ENCODE measurements around the gene LRMDA. TPM values are rescaled to one million over a fixed set of nuclear protein-coding genes. Genes with fewer than 3 reads are reported as not detected.
A peak's percentile ranks its signal among the peaks of the same experiment; 100 is the strongest.

The LRMDA gene
- total and polyA plus RNA-seq, 2 of the 4 experiments (the other 2 are of a cell fraction) = 0.07 TPM; not detected in 1

GRCh38 chr10:75398692-75399460 lies 32.5 kb upstream of the LRMDA start:
- Histone ChIP-seq H3K56ac (ENCODE audit: extremely low read depth, insufficient read depth, low read length) (peak overlapping the region; percentile 91), H3K18ac (ENCODE audit: low read depth, low read length) (peak overlapping the region; percentile 82), H4K20me1 (ENCODE audit: insufficient read depth, low read length) (peaks cover 16% of the 10 kb centered on the region; the same call in 1 of the 2 replicates), H3K27ac (ENCODE audit: insufficient read depth, low read length) (peak overlapping the region; percentile 100), H2BK5ac (ENCODE audit: low read depth, low read length, poor library complexity, severe bottlenecking) (peak overlapping the region; percentile 83), H2AFZ (replicated peaks; ENCODE audit: low read length, poor library complexity) (peak overlapping the region; percentile 73), H4K91ac (ENCODE audit: insufficient read depth, low read depth, low read length) (peak overlapping the region; percentile 60; the same call in 1 of the 2 replicates), H3K4me1 (ENCODE audit: control insufficient read depth, insufficient read depth, low read length) (peaks cover 13% of the 10 kb centered on the region; the same call in 1 of the 2 replicates), H3K14ac (replicated peaks; ENCODE audit: low read depth, low read length) (peak overlapping the region; percentile 89), H3K9ac (ENCODE audit: low read depth, low read length) (peak overlapping the region; percentile 99), H3K27me3 (ENCODE audit: control insufficient read depth, insufficient read depth, low read length) (no peaks in the 10 kb centered on the region), H3K4me3 (ENCODE audit: insufficient read depth, low read depth, low read length) (peak overlapping the region; percentile 99), H2AK9ac (replicated peaks; ENCODE audit: low read depth, low read length, poor library complexity) (peak overlapping the region; percentile 88), H3K36me3 (ENCODE audit: control insufficient read depth, insufficient read depth, low read length) (peaks cover 33% of the 10 kb centered on the region), H2AK5ac (ENCODE audit: low read depth, low read length) (peak overlapping the region; percentile 59; the same call in 1 of the 2 replicates), H3K79me1 (ENCODE audit: low read depth in 1 of 2, low read length in 2 of 2) (peaks cover 3 to 21% of the 10 kb centered on the region in 2 experiments; a peak in 3 of 4 replicates), H2BK20ac (ENCODE audit: low read depth, low read length) (no peak overlapping the region; the same call in 1 of the 2 replicates), H2BK120ac (ENCODE audit: low read depth, low read length) (peak overlapping the region; percentile 61), H3K4me2 (ENCODE audit: low read depth, low read length) (peak overlapping the region; percentile 89), H3K9me3 (ENCODE audit: control insufficient read depth, insufficient read depth, low read length) (no peaks in the 10 kb centered on the region), H3K9me1 (ENCODE audit: insufficient read depth, low read length) (peaks cover 5% of the 10 kb centered on the region; the same call in 1 of the 2 replicates), H2BK15ac (ENCODE audit: low read depth, low read length) (no peak overlapping the region), H3K4ac (ENCODE audit: low read depth, low read length) (peak overlapping the region; percentile 75), H4K5ac (ENCODE audit: low read depth, low read length) (no peak overlapping the region; the same call in 1 of the 2 replicates), H3K23ac (ENCODE audit: low read depth, low read length) (peak overlapping the region; percentile 90), H4K8ac (ENCODE audit: low read depth in 2 of 2, low read length in 2 of 2) (peak overlapping the region in 1 of 2 experiments; percentile 35; a peak in 2 of 4 replicates)
- POLR2A ChIA-PET (ENCODE audit: unreplicated experiment) = no interaction called here
- CTCF ChIA-PET = interaction anchor here (0.6 kb wide), 2 partner anchors 291 to 629 kb away, joined by 3 read pairs; no protein-coding TSS in a partner anchor
- ATAC-seq (ENCODE audit: low read depth) (no peak), DNase-seq (no peak)
- TF ChIP-seq SMC3 (IDR thresholded peaks at IDR 0.05; ENCODE audit: low read depth, low read length) = no peak
- no peak for TF ChIP-seq MAFK (IDR thresholded peaks at IDR 0.05; ENCODE audit: low read depth, low read length)
- no peak for TF ChIP-seq MXI1 (IDR thresholded peaks at IDR 0.05; ENCODE audit: borderline replicate concordance, low read depth, low read length)
- 0 out of 2 replicates have a peak, but pooled peaks have one; percentile 1 for TF ChIP-seq MAZ (IDR thresholded peaks at IDR 0.05; ENCODE audit: borderline replicate concordance, low read depth, low read length)
- in situ Hi-C loops (cut with MboI; ENCODE audit: low sequenced_read_pairs) = loop anchor here (5.0 to 10.0 kb wide), 2 partner anchors 104 to 1713 kb away; no protein-coding TSS in a partner anchor
- 1% methylated on average over 25 of the region's 76 CpGs; no CpG with 5 or more reads in 1 of the 2 experiments for WGBS, 2 experiments (ENCODE audit: extremely low coverage in 2 of 2, insufficient read length in 1 of 2)
- intact Hi-C loops (cut with micrococcal nuclease) = loop anchor here (5.0 kb wide), 1 partner anchor 287 kb away; the partner anchor contains the start of gene SAMD8
- no TSS peak for BruUV-seq (replicated peaks)
- dilution Hi-C loops (cut with HindIII; ENCODE audit: low sequenced_read_pairs, unreplicated experiment) = no loop called here

Measured in IMR-90 (cell line).